Activated CD4-positive, alpha-beta T cell treated with anti-CD3 and anti-CD28 coated beads, Interleukin-2, amount 10 ng/mL, durations not matched to agents 7 days and 5 days (primary cell): ENCODE data around the gene CREB3L2. TPM values are rescaled to one million over a fixed set of nuclear protein-coding genes. Genes with fewer than 3 reads are reported as not detected.
"Not testable (repeated sequence)": the region's sequence is repeated elsewhere in the genome, so short reads cannot be mapped to it uniquely, and the experiment has no call there.

Experiments
- CTCF ChIA-PET: fragments of 350-600 bp; sonication (Branson Sonifier 250); formaldehyde crosslinking; loops from one replicate; lab custom pipeline; 2021; ENCODE audit warnings: antibody characterized with exemption; lab: Charles Lee
- POLR2A ChIA-PET: fragments of 350-600 bp; sonication (Branson Sonifier 250); formaldehyde crosslinking; loops from one replicate; lab custom pipeline; 2021; ENCODE audit warnings: antibody characterized with exemption; lab: Charles Lee
- DNase-seq: peaks from one replicate; pipeline ENCODE4 v3.0.0-alpha.2; 2020
- H3K27ac Mint-ChIP-seq: one replicate; pipeline ENCODE4 v1.8.0; 2021; ENCODE audit warnings: mild to moderate bottlenecking, moderate library complexity, mixed read lengths
- H3K27me3 Mint-ChIP-seq: one replicate; pipeline ENCODE4 v1.8.0; 2021; ENCODE audit warnings: mixed read lengths
- H3K36me3 Mint-ChIP-seq: one replicate; pipeline ENCODE4 v1.8.0; 2021; ENCODE audit warnings: low read depth, mixed read lengths
- H3K4me1 Mint-ChIP-seq: one replicate; pipeline ENCODE4 v1.8.0; 2021; ENCODE audit warnings: mixed read lengths
- H3K4me3 Mint-ChIP-seq: one replicate; pipeline ENCODE4 v1.8.0; 2021; ENCODE audit warnings: mild to moderate bottlenecking, moderate library complexity, mixed read lengths
- H3K9me3 Mint-ChIP-seq: one replicate; pipeline ENCODE4 v1.8.0; 2021; ENCODE audit warnings: mixed read lengths
- total RNA-seq, 2 experiments: library from RNA; stranded (reverse); gene quantifications; one replicate each; pipeline ENCODE4 v1.2.3, GENCODE V29; 2021

CREB3L2 gene
- total RNA-seq, 2 experiments from 2014 or later: 23.1 to 25.7 TPM

DNA sequence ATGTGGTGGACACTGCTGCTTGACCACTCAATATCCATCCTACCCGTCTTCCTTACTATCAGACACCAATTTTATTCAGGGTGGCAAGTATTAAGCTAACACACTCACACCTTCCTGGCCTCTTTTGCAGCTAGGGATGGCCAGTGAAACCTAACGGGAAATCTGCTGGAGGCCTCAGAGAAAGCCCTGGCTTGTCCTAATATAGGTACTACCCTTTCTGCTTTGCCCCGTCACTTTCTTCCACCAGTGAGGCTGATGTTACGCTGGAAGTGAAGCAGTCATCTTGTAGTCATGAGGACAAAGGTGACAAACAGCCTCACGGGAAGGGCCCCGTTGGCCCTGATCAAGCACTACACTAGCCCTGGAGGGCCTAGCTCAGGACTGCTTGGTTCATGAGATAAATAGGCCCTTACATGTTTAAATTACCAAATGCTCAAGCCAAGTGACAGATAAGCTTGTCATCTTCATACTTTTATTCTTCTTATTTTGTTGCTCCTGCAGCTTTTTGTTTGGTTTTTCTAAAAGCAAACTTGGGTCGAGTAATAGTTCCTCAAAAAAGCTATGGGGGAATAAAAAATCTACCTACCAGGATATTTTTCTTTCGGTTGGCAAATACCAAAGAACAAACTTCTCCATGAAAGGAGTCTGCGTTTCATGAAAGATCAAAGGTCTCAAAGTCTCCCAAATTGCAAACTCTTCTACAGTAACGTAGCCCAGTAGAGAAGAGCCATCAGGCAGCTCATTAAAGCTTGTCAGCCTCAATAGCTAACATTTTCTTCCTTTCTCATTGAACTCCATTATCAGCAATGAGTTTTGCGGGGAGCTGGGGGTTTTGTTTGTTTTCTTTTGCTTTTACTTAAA is 17.5 kb downstream of the CREB3L2 start:
- no peaks in the 10 kb centered on the region for H3K27me3 Mint-ChIP-seq
- no peak overlapping the region for H3K4me3 Mint-ChIP-seq
- ChIA-PET CTCF (interaction anchor here (0.6 to 1.1 kb wide), 4 partner anchors 14 to 537 kb away, joined by 3 to 5 read pairs (median 3); no protein-coding TSS in a partner anchor), POLR2A (no interaction called here)
- no peak for DNase-seq
- peaks cover 3% of the 10 kb centered on the region for H3K4me1 Mint-ChIP-seq
- H3K27ac Mint-ChIP-seq: no peak overlapping the region
- peaks cover 19% of the 10 kb centered on the region for H3K36me3 Mint-ChIP-seq
- peaks cover 21% of the 10 kb centered on the region for H3K9me3 Mint-ChIP-seq

- ChIA-PET CTCF (interaction anchor here (0.6 to 0.8 kb wide), 3 partner anchors 18 to 536 kb away, joined by 3 read pairs; no protein-coding TSS in a partner anchor), POLR2A (no interaction called here)
- H3K9me3 Mint-ChIP-seq: peaks cover 21% of the 10 kb centered on the region
- peaks cover 19% of the 10 kb centered on the region for H3K36me3 Mint-ChIP-seq
- H3K4me1 Mint-ChIP-seq: peaks cover 3% of the 10 kb centered on the region
- H3K27ac Mint-ChIP-seq: no peak overlapping the region
- H3K27me3 Mint-ChIP-seq: no peaks in the 10 kb centered on the region
- H3K4me3 Mint-ChIP-seq: no peak overlapping the region
- DNase-seq: no peak
These were observed 18.4 kb downstream of the CREB3L2 start for GRCh38 chr7:137983323-137984008.

DNA sequence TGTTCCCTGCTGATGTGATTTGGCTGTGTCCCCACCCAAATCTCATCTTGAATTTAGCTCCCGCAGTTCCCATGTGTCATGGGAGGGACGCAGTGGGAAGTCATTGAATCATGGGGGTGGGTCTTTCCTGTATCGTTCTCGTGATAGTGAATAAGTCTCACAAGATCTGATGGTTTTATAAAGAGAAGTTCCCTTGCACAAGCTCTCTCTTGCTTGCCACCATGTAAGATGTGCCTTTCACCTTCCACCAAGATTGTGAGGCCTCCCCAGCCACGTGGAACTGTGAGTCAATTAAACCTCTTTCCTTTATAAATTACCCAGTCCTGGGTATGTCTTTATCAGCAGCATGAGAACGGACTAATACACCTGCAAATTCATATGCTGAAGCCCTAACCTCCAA is 19.5 kb downstream of the CREB3L2 start:
- H3K27ac Mint-ChIP-seq, DNase-seq, H3K4me1 Mint-ChIP-seq, H3K27me3 Mint-ChIP-seq, POLR2A ChIA-PET, H3K4me3 Mint-ChIP-seq: not testable (repeated sequence)
- Mint-ChIP-seq H3K9me3 (peaks cover 23% of the 10 kb centered on the region), H3K36me3 (peaks cover 21% of the 10 kb centered on the region)
- CTCF ChIA-PET: interaction anchor here (1.3 to 1.4 kb wide), 2 partner anchors 10 to 15 kb away, joined by 5 to 8 read pairs; no protein-coding TSS in a partner anchor

DNA sequence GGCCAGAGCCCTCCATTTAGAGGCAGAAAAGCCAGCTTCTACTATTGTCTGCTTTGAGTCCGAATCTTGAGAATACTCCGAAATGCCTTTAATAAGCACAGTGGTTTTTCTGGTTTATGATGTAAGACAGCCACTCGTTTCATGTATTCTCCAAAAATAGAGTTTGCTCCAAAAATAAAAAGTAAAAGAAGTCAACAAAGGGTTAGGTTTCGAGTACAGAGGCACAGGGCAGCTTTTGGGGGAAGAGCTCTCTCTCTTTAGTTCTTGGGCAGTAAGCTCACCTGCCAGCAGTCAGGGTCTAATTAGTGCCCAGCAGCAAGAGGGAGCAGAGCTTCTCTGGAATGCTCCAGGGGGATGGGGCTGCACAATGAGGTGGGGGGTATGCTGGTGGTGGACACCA is 20.2 kb downstream of the CREB3L2 start:
- H3K36me3 Mint-ChIP-seq: peaks cover 21% of the 10 kb centered on the region
- CTCF ChIA-PET: interaction anchor here (0.6 to 2.0 kb wide), 6 partner anchors 11 to 97 kb away, joined by 3 to 8 read pairs (median 4); partner anchors contain the start of gene CREB3L2
- peaks cover 23% of the 10 kb centered on the region for H3K9me3 Mint-ChIP-seq
- no peak overlapping the region for H3K4me3 Mint-ChIP-seq
- no peaks in the 10 kb centered on the region for H3K27me3 Mint-ChIP-seq
- peaks cover 3% of the 10 kb centered on the region for H3K4me1 Mint-ChIP-seq
- H3K27ac Mint-ChIP-seq: no peak overlapping the region
- POLR2A ChIA-PET: no interaction called here
- DNase-seq: no peak

- no peaks in the 10 kb centered on the region for H3K27me3 Mint-ChIP-seq
- ChIA-PET CTCF (interaction anchor here (0.6 to 2.0 kb wide), 6 partner anchors 11 to 96 kb away, joined by 3 to 8 read pairs (median 4); partner anchors contain the start of gene CREB3L2), POLR2A (no interaction called here)
- peaks cover 21% of the 10 kb centered on the region for H3K36me3 Mint-ChIP-seq
- no peak overlapping the region for H3K4me3 Mint-ChIP-seq
- no peak for DNase-seq
- H3K27ac Mint-ChIP-seq: no peak overlapping the region
- H3K9me3 Mint-ChIP-seq: peaks cover 23% of the 10 kb centered on the region
- peaks cover 3% of the 10 kb centered on the region for H3K4me1 Mint-ChIP-seq
These were observed 20.7 kb downstream of the CREB3L2 start for GRCh38 chr7:137981175-137981574.

DNA sequence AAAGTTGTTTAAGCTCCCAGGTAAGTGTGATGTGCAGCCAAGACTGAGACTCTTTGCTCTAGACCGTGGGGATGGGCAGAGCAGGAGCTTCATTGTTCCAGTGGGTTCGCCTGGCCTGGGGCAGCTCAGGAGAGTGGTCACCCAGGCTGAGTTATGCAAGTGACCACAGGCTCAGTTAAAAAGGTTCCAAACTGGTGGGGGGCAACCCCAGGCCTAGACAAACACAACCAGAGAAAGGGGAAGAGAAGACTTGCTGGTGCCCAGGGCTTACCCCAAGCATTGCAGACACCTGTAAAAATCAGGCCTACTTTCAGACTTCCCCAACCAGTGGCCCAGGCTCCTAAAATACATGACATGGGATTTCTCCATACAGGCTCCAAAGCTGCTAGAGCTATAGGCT is 21.6 kb downstream of the CREB3L2 start:
- Mint-ChIP-seq H3K27ac (no peak overlapping the region), H3K9me3 (peaks cover 23% of the 10 kb centered on the region), H3K36me3 (peaks cover 21% of the 10 kb centered on the region), H3K27me3 (no peaks in the 10 kb centered on the region), H3K4me1 (peaks cover 3% of the 10 kb centered on the region), H3K4me3 (no peak overlapping the region)
- DNase-seq: no peak
- ChIA-PET POLR2A (no interaction called here), CTCF (interaction anchor here (1.5 to 2.0 kb wide), 2 partner anchors 11 to 19 kb away, joined by 3 to 6 read pairs; no protein-coding TSS in a partner anchor)

DNA sequence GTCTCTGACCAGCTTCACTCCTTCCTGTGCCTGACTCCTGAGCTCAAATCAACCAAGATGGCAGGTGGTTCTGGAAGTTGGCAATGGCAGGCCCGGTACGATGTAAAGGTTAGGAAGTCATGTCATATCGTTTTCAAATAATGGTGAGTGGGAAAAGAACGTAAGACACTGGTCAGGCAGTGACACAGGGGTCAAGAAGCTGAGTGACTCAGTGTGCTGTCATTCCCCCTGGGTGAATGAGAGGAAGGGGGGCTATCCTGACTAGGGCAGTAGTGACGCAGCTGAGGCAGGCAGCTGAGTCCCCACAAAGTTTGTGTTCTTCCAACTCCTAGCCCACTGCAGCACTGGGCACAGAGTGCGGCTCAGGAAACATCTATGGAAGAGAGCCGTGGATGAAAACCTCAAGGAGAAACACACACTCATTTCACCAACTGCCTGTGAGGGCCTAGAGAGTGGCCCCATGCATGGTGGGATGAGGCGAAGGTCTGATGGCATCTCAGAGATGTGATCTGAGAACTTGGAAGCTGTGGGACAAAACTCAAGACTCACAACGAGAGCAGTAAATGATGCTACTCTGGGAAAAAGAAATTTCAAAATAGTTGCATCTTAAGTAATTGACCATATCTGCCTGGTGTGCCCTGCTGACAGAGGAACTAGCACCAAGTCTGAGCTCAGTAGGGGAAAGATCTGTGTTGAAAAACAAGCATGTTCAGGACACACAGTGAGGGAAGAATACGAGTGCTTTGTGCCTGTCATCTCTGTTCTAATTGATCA is 23.2 kb downstream of the CREB3L2 start:
- Mint-ChIP-seq H3K27me3 (no peaks in the 10 kb centered on the region), H3K27ac (no peak overlapping the region), H3K36me3 (peaks cover 16% of the 10 kb centered on the region), H3K4me1 (peaks cover 3% of the 10 kb centered on the region), H3K4me3 (no peak overlapping the region), H3K9me3 (peaks cover 20% of the 10 kb centered on the region)
- DNase-seq: no peak
- CTCF ChIA-PET: interaction anchor here (0.5 to 1.2 kb wide), 4 partner anchors 9 to 126 kb away, joined by 3 to 5 read pairs (median 4); partner anchors contain the start of gene CREB3L2
- POLR2A ChIA-PET: no interaction called here

DNA sequence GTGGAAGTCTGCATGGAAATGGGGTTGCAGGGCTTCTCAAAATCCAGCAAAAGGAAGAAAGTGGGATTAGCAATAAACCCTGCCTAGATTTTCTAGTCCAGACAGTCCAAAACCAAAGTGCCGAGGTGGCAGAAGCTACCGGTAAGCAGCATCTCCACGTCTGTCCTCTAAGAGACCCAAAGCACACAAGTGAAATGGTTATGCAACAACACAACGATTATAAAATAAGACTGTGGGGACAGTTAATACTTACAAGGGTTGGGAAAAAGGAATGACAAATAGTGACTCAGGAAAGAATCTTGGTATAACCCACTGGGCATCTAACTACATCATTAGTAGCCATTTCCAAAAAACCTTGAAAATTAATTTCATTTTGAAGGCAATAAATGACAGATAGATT is 24.7 kb downstream of the CREB3L2 start:
- DNase-seq: no peak
- H3K27me3 Mint-ChIP-seq: no peaks in the 10 kb centered on the region
- H3K4me3 Mint-ChIP-seq: no peak overlapping the region
- peaks cover 4% of the 10 kb centered on the region for H3K36me3 Mint-ChIP-seq
- H3K9me3 Mint-ChIP-seq: peaks cover 9% of the 10 kb centered on the region
- peaks cover 3% of the 10 kb centered on the region for H3K4me1 Mint-ChIP-seq
- H3K27ac Mint-ChIP-seq: no peak overlapping the region
- ChIA-PET POLR2A (no interaction called here), CTCF (no interaction called here)

DNA sequence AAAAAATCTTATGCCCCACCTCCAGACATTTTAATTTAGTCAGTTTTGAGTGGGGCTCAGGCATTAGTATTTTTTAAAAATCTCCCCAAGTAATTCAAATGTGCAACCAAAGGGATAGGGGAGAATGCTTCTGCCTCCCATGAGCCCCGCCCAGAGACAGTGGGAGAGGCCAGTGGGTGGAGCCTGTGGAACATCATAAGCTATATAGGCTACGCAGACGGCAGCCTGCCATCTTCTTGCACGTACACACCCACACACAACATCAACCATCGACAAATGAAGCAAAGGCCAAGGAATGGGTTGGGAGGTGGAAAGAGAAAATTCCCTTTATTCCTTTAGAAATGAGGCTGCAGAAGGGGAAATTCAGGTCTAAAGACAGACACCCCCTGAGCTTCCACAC is 25.2 kb downstream of the CREB3L2 start:
- ChIA-PET CTCF (no interaction called here), POLR2A (no interaction called here)
- Mint-ChIP-seq H3K27me3 (no peaks in the 10 kb centered on the region), H3K27ac (no peak overlapping the region), H3K4me3 (no peak overlapping the region), H3K4me1 (peaks cover 3% of the 10 kb centered on the region), H3K36me3 (peaks cover 4% of the 10 kb centered on the region), H3K9me3 (peaks cover 9% of the 10 kb centered on the region)
- DNase-seq: no peak

DNA sequence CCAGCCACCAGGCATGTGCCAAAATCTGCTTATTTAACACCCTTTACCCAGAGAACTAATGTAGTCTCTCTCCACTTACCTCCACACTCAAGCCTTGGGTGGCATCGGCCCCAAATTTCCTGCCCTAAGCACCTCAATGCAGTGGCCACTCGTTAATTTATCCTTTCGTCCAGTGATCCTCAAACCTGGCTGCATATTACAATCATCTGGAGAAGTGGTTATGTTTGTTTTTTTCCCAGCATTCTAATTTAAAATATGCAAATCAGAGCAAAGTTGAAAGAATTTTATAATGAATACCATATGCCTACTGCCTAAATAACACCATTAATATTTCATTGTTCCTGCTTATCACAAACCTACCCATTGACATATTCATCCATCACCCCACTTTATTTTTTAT is 25.7 kb downstream of the CREB3L2 start:
- no peaks in the 10 kb centered on the region for H3K27me3 Mint-ChIP-seq
- no peak for DNase-seq
- H3K36me3 Mint-ChIP-seq: peaks cover 3% of the 10 kb centered on the region
- peaks cover 8% of the 10 kb centered on the region for H3K9me3 Mint-ChIP-seq
- POLR2A ChIA-PET: no interaction called here
- peaks cover 2% of the 10 kb centered on the region for H3K4me1 Mint-ChIP-seq
- H3K27ac Mint-ChIP-seq: no peak overlapping the region
- no peak overlapping the region for H3K4me3 Mint-ChIP-seq
- CTCF ChIA-PET: no interaction called here

- DNase-seq: no peak
- ChIA-PET CTCF (interaction anchor here (1.4 kb wide), 1 partner anchor 15 kb away, joined by 4 read pairs; no protein-coding TSS in a partner anchor), POLR2A (no interaction called here)
- Mint-ChIP-seq H3K36me3 (peaks cover 2% of the 10 kb centered on the region), H3K4me1 (no peaks in the 10 kb centered on the region), H3K27ac (no peak overlapping the region), H3K9me3 (peaks cover 4% of the 10 kb centered on the region), H3K27me3 (no peaks in the 10 kb centered on the region), H3K4me3 (no peak overlapping the region)
These were observed 26.1 kb downstream of the CREB3L2 start for GRCh38 chr7:137975768-137976167.

GRCh38 chr7:137975221-137975620 is 26.7 kb downstream of the CREB3L2 start:
- CTCF ChIA-PET: interaction anchor here (1.2 to 1.5 kb wide), 3 partner anchors 15 to 27 kb away, joined by 3 to 4 read pairs (median 4); partner anchors contain the start of gene CREB3L2
- Mint-ChIP-seq H3K4me3 (no peak overlapping the region), H3K27me3 (no peaks in the 10 kb centered on the region)

More at GRCh38 chr7:137975221-137975620, 26.7 kb downstream of the CREB3L2 start:
- Mint-ChIP-seq H3K9me3 (peaks cover 2% of the 10 kb centered on the region), H3K4me1 (no peaks in the 10 kb centered on the region), H3K36me3 (peaks cover 2% of the 10 kb centered on the region), H3K27ac (no peak overlapping the region)
- POLR2A ChIA-PET: no interaction called here
- no peak for DNase-seq
